ENCODE measurements around the gene PLEKHG2.

The PLEKHG2 gene

GRCh38 chr19:39410831-39411080, 1.7 kb upstream of the PLEKHG2 start:
- no peaks in the 10 kb centered on the region for H3K27me3 ChIP-seq (ENCODE audit: insufficient read depth, low read depth)
- no peak for TF ChIP-seq CTCF (conservative IDR thresholded peaks at IDR 0.05; ENCODE audit: low read depth, low read length)
- no peak overlapping the region for H3K4me3 ChIP-seq (IDR thresholded peaks at IDR 0.05; ENCODE audit: insufficient read depth, low read depth, low read length)
- no peaks in the 10 kb centered on the region for H3K36me3 ChIP-seq (ENCODE audit: insufficient read depth)
- H3K27ac ChIP-seq, result peak overlapping the region; percentile 61; the same call in 1 of the 2 replicates
- no peaks in the 10 kb centered on the region for H4K20me1 ChIP-seq (ENCODE audit: insufficient read depth)
- H3K9ac ChIP-seq, result no peak overlapping the region
- H3K4me2 ChIP-seq, result peak overlapping the region; percentile 71
- no peak overlapping the region for H2AFZ ChIP-seq (ENCODE audit: low read depth)
- H3K79me2 ChIP-seq (ENCODE audit: insufficient read depth, low read depth), result peaks cover 24% of the 10 kb centered on the region
- peaks cover 27% of the 10 kb centered on the region for H3K4me1 ChIP-seq (ENCODE audit: low read depth, poor library complexity, severe bottlenecking)

- H2AFZ ChIP-seq (ENCODE audit: low read depth), result no peak overlapping the region; the same call in 1 of the 2 replicates
- peaks cover 24% of the 10 kb centered on the region for H3K79me2 ChIP-seq (ENCODE audit: insufficient read depth, low read depth)
- H3K36me3 ChIP-seq (ENCODE audit: insufficient read depth), result no peaks in the 10 kb centered on the region
- no peaks in the 10 kb centered on the region for H4K20me1 ChIP-seq (ENCODE audit: insufficient read depth)
- H3K27ac ChIP-seq, result peak overlapping the region; percentile 61; the same call in 1 of the 2 replicates
- no peak overlapping the region for H3K9ac ChIP-seq
- TF ChIP-seq CTCF (conservative IDR thresholded peaks at IDR 0.05; ENCODE audit: low read depth, low read length), result no peak
- peaks cover 25% of the 10 kb centered on the region for H3K4me1 ChIP-seq (ENCODE audit: low read depth, poor library complexity, severe bottlenecking)
- no peaks in the 10 kb centered on the region for H3K27me3 ChIP-seq (ENCODE audit: insufficient read depth, low read depth)
- peak overlapping the region; percentile 71 for H3K4me2 ChIP-seq
- no peak overlapping the region for H3K4me3 ChIP-seq (IDR thresholded peaks at IDR 0.05; ENCODE audit: insufficient read depth, low read depth, low read length)
Observed at GRCh38 chr19:39411081-39411831, 1.2 kb upstream of the PLEKHG2 start.

DNA sequence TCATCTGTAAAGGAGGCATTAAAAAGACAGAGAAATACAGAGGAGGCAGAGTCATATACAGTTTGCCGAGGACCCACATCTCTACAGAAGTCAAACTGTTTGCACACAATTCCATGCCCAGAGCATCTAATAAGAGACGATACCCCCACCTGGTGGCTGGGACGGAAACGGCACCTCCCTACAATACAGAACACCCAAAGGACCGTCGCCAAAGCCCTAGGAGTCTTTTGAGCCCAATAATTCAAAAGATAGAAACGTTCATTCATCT, 703 bp upstream of the PLEKHG2 start:
- H3K79me2 ChIP-seq (ENCODE audit: insufficient read depth, low read depth), result peaks cover 24% of the 10 kb centered on the region
- no peaks in the 10 kb centered on the region for H4K20me1 ChIP-seq (ENCODE audit: insufficient read depth)
- H3K27ac ChIP-seq, result no peak overlapping the region
- no peak overlapping the region; the same call in 1 of the 2 replicates for H2AFZ ChIP-seq (ENCODE audit: low read depth)
- H3K27me3 ChIP-seq (ENCODE audit: insufficient read depth, low read depth), result no peaks in the 10 kb centered on the region
- no peak overlapping the region for H3K4me3 ChIP-seq (IDR thresholded peaks at IDR 0.05; ENCODE audit: insufficient read depth, low read depth, low read length)
- H3K9ac ChIP-seq, result no peak overlapping the region
- H3K36me3 ChIP-seq (ENCODE audit: insufficient read depth), result no peaks in the 10 kb centered on the region
- H3K4me1 ChIP-seq (ENCODE audit: low read depth, poor library complexity, severe bottlenecking), result peaks cover 25% of the 10 kb centered on the region
- TF ChIP-seq CTCF (conservative IDR thresholded peaks at IDR 0.05; ENCODE audit: low read depth, low read length), result peak; percentile 95
- peak overlapping the region; percentile 71 for H3K4me2 ChIP-seq

DNA sequence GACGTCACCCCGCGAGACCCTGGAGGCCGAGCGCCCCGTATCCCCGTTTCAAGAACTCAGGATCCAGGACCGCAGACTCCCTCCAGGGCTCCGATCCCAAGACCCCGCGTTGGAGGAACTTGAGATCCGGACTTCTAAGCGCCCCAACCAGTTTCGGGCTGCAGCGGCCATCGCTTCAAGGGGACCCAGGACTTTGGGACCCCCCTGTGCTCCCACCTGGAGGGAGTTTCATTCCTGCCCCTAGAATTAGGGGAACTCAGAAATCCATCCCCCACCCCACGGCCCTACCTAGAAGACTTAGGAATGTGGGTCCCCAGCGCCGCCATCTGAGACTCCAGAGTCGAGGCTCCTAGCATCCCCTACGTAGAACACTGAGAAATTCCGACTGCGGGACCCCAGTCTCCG, 400 bp downstream of the PLEKHG2 start:
- peak overlapping the region; percentile 77 for H2AFZ ChIP-seq (ENCODE audit: low read depth)
- peaks cover 25% of the 10 kb centered on the region for H3K4me1 ChIP-seq (ENCODE audit: low read depth, poor library complexity, severe bottlenecking)
- H3K79me2 ChIP-seq (ENCODE audit: insufficient read depth, low read depth), result peaks cover 14% of the 10 kb centered on the region
- H3K27me3 ChIP-seq (ENCODE audit: insufficient read depth, low read depth), result no peaks in the 10 kb centered on the region
- no peaks in the 10 kb centered on the region for H3K36me3 ChIP-seq (ENCODE audit: insufficient read depth)
- H3K27ac ChIP-seq, result no peak overlapping the region
- H3K4me2 ChIP-seq, result peak overlapping the region; percentile 79
- H4K20me1 ChIP-seq (ENCODE audit: insufficient read depth), result no peaks in the 10 kb centered on the region
- H3K4me3 ChIP-seq (IDR thresholded peaks at IDR 0.05; ENCODE audit: insufficient read depth, low read depth, low read length), result no peak overlapping the region
- peak overlapping the region; percentile 63 for H3K9ac ChIP-seq
- peak; percentile 86 for TF ChIP-seq CTCF (conservative IDR thresholded peaks at IDR 0.05; ENCODE audit: low read depth, low read length)

Data from KMS-11 (cell line).